ENCODE measurements around the gene MRPL33. TPM values are rescaled to one million over a fixed set of nuclear protein-coding genes. Genes with fewer than 3 reads are reported as not detected.
A peak's percentile ranks its signal among the peaks of the same experiment; 100 is the strongest.
"Not testable (repeated sequence)": the region's sequence is repeated elsewhere in the genome, so short reads cannot be mapped to it uniquely, and the experiment has no call there.

The MRPL33 gene
- total RNA-seq, 8 experiments from 2014 or later: 152 to 352 (median 169) TPM

DNA sequence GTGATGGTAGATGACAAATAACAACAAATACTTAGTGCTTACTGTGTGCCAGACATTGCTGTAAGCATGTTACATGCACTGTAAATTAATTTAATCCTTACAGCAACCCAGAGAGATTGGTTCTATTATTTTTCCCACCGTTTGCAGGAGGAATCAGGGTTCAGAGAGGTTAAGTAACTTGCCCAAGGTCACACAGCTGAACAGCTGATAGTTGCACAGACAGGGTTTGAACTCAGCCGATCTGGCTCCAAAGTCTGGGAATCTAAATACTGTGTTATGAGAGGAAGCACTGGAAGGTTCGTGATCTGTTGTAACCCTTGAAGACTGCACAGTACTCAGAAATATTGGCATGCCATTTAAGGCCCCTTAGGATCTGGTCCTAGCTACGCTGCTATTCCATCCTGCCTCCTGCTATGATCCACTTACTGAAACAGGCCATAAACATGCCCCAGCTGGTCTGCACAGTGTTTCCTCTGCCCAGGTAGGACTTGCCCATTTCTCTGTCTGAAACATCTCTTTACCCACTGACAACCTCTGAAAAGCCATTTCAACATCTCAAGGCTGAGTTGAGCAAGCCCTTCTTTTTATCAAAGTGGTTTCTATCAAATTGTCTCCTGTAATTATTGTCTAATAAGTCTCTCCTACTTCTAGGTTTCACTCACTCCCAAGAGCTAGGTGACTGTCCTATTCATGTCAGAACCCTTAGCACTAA lies 40.4 kb upstream of the MRPL33 start:
- 60 to 91% (median 67%) methylated on average over 1 to 4 of the region's 4 CpGs; no CpG with 5 or more reads in 4 of the 10 experiments for WGBS, 10 experiments
- H3K4me1 ChIP-seq (replicated peaks in 1 of 2): no peaks in the 10 kb centered on the region
- no peak overlapping the region for H3K27ac ChIP-seq
- ATAC-seq (replicated peaks in 6 of 8): no peak
- in situ Hi-C loops (cut with MboI; ENCODE audit: low pct_unique_long_range_greater_than_20kb in 2 of 9, low sequenced_read_pairs in 9 of 9, unreplicated experiment in 9 of 9): loop anchor here in 1 of 9 experiments (25.0 kb wide), 1 partner anchor 681 kb away; no protein-coding TSS in a partner anchor
- H3K4me3 ChIP-seq: no peak overlapping the region

DNA sequence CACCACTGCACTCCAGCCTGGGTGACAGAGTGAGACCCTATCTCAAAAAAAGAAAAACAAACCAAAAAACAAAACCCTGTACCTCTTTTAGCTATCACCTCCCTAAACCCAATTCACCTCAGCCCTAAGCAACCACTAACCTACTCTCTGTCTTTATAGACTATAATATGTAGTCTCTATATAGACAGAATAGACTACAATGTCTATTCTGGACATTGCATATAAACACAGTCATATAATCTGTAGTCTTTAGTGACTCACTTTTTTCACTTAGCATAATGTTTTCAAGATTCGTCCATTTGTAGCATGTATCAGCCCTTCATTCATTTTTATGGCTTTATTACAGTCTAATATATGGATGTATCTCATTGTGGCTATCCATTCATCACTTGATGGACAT lies 37.2 kb upstream of the MRPL33 start:
- Histone ChIP-seq H3K27ac (no peak overlapping the region), H3K4me3 (no peak overlapping the region), H3K4me1 (replicated peaks in 1 of 2) (no peaks in the 10 kb centered on the region)
- peak in 1 of 8 experiments; percentile 2 for ATAC-seq (replicated peaks in 6 of 8)
- in situ Hi-C loops (cut with MboI; ENCODE audit: low pct_unique_long_range_greater_than_20kb in 2 of 9, low sequenced_read_pairs in 9 of 9, unreplicated experiment in 9 of 9): loop anchor here in 1 of 9 experiments (25.0 kb wide), 1 partner anchor 678 kb away; no protein-coding TSS in a partner anchor
- whole genome bisulfite sequencing, 10 experiments: 0 to 100% (median 20%) methylated on average over 1 of the region's 1 CpG; no CpG with 5 or more reads in 3 of the 10 experiments

DNA sequence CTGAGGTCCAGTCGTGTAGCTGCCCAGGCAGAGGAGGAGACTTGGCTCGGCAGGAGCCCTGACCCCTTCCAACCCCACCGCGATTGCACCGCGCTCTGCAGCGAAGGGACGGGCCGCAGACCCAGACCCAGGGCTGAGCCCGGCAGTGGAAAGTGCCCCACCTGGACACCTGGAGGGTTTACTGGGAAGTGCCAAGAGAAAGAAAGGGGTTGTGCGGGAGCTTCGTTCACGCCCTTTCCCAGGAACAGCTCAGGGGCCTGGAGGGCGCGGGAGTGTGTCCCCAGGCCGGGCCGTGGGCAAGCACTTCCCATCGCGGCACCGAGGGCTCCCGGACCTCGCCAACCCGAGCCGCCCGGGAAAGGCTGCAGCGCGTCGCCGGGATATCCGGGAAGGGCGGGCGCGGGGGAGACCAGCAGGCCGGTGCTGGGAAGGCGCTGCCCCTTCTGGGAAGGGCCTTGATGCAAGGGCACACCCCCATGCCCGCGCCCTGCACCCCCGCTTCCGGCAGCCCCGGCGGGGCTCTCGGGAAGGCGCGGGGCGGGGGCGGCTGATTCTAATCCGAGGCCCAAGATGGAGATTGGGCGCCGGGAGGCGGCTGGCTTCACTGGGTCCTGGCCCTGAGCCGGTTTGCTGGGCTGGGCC lies 36.1 kb upstream of the MRPL33 start:
- in situ Hi-C loops (cut with MboI; ENCODE audit: low pct_unique_long_range_greater_than_20kb in 2 of 9, low sequenced_read_pairs in 9 of 9, unreplicated experiment in 9 of 9): loop anchor here in 1 of 9 experiments (25.0 kb wide), 1 partner anchor 677 kb away; no protein-coding TSS in a partner anchor
- Histone ChIP-seq H3K27ac (no peak overlapping the region), H3K4me3 (peak overlapping the region in 2 of 5 donors; percentile 8 to 19), H3K4me1 (replicated peaks in 1 of 2) (no peaks in the 10 kb centered on the region)
- 19 to 30% (median 23%) methylated on average over 2 to 8 of the region's 51 CpGs; no CpG with 5 or more reads in 7 of the 10 experiments for WGBS, 10 experiments
- peak; percentile 48 to 96 (median 66) for ATAC-seq (replicated peaks in 6 of 8)

DNA sequence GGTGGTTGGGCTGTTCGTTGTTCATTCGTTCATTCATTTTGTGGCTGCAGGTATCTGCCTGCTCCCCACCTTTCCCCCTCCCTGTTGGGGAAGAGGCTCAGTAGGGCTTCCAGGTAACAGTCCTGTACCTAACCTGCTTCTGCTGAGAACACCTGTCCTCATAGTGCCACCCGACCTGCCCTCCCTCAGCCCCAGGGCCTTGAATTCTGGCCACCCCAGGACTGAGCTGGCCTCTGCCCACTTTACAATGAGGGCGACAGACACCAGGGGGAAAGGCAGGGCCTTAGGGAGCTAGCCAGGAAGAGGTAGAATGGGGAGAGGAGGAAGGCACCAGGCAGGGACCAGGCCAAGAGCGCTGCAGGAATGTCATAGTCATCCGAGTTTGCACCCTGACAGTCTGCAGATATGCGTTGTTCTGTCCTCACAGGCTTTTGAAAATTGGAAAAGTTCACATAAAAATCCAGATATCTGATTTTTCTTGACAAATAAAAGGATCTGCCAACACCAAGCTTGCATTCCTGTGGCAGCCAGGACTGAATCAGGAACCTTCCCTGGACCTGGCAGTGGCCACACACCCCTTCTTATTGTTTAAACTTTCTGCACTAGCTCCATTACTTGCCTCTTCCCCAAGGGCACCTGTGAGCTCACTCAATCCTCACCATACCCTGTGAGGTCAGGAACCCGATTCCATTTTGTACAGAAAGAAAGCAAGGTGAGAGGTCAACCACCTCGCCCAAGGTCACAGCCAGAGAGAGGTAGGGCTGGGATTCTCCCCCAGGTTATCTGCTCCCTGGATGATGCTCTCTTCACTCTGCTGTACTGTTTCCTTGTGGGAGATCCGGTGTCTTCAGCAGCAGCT lies 35.3 kb upstream of the MRPL33 start:
- no peak overlapping the region for H3K27ac ChIP-seq
- no peaks in the 10 kb centered on the region for H3K4me1 ChIP-seq (replicated peaks in 1 of 2)
- in situ Hi-C loops (cut with MboI; ENCODE audit: low pct_unique_long_range_greater_than_20kb in 2 of 9, low sequenced_read_pairs in 9 of 9, unreplicated experiment in 9 of 9): loop anchor here in 1 of 9 experiments (25.0 kb wide), 1 partner anchor 676 kb away; no protein-coding TSS in a partner anchor
- no peak overlapping the region for H3K4me3 ChIP-seq
- WGBS, 10 experiments: 67 to 100% (median 93%) methylated on average over 1 to 7 of the region's 10 CpGs; no CpG with 5 or more reads in 3 of the 10 experiments
- ATAC-seq (replicated peaks in 6 of 8): no peak

DNA sequence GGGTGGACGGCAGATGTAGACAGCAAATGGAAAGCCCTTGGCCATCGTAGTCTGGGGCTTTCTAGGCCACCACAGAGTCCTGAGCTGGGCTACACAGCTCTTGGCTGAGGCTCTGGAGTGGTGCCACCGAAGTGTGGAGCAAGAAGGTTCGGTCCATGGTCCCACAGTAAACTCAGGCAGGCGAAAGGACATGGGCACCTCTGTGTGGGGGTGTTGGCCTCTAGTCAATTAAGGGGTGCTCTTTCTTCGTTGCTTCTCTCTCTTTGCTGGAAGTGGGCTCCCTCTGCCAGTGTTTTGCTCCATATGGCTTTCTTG lies 34.7 kb upstream of the MRPL33 start:
- no peak for ATAC-seq (replicated peaks in 6 of 8)
- H3K4me1 ChIP-seq (replicated peaks in 1 of 2): no peaks in the 10 kb centered on the region
- no peak overlapping the region for H3K4me3 ChIP-seq
- 70 to 100% (median 86%) methylated on average over 1 to 3 of the region's 6 CpGs; no CpG with 5 or more reads in 5 of the 10 experiments for WGBS, 10 experiments
- in situ Hi-C loops (cut with MboI; ENCODE audit: low pct_unique_long_range_greater_than_20kb in 2 of 9, low sequenced_read_pairs in 9 of 9, unreplicated experiment in 9 of 9): loop anchor here in 1 of 9 experiments (25.0 kb wide), 1 partner anchor 675 kb away; no protein-coding TSS in a partner anchor
- no peak overlapping the region for H3K27ac ChIP-seq

DNA sequence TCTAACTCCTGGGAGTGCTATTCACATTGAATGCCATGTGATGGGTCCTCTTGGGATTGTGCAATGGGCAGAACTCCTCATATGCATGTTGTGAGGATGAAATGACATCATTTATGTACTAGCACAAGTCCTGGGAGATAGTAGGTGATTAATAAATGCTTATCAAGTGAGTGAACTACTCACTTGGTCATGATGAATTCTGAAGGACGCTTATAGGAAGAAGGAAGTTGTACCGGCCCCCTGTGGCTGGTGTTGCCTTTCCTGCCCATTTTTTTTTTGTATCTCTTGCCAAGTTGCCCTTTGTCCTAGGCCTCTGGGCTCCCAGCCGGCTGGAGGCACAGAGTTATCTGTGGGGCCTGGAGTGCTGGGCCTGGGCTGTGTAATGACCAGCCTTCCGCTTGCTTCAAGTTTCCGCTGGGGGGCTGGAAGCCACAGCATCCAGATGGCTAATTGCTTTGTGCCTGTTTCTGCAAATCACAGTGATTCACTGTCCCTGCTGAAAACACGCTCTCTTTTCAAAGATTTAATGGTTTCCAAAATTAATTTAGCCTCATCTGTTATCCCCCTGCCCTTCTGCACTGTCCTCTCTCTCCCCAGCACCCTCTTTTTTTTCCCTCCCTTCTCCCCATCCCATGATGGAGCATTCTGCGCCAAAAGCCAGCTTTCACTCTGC lies 33.7 kb upstream of the MRPL33 start:
- in situ Hi-C loops (cut with MboI; ENCODE audit: low pct_unique_long_range_greater_than_20kb in 2 of 9, low sequenced_read_pairs in 9 of 9, unreplicated experiment in 9 of 9): loop anchor here in 1 of 9 experiments (25.0 kb wide), 1 partner anchor 674 kb away; no protein-coding TSS in a partner anchor
- Histone ChIP-seq H3K4me3 (no peak overlapping the region), H3K27ac (no peak overlapping the region), H3K4me1 (replicated peaks in 1 of 2) (no peaks in the 10 kb centered on the region)
- 17 to 92% (median 74%) methylated on average over 1 to 4 of the region's 7 CpGs for WGBS, 10 experiments
- ATAC-seq (replicated peaks in 6 of 8): peak in 2 of 8 experiments; percentile 27 to 30

DNA sequence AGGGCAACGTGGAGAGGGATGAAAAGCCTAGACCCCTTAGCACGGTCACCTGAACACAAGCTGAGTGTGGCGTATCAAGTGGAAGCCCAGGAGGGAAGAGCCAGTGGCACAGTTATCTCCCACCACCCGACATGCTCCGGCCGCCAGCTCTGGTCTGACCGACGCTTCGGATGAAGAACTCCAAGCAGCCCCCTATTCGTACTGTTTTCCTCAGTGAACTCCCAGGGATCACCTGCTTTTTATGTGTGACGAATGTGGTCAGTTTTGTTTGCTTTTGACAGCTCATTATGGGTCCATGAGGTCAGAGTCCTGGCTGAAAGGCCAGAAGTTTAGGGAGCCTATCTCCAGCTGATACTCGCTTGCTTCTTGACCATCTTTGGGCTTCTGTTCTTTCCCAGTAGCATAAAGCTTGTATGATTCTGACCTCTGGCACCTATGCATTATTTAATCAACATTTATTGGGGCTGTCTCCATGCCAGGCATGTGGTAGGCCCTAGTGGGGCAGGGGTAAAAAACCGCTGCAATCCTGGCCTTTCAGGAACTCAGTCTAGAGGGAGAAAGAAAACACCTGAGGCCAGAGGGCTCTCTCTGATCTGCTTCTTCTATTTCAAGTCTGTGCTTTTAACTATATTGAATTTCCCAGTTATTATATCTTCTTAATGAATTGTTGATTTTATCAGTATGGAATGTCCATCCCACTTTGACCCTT lies 33.0 kb upstream of the MRPL33 start:
- Histone ChIP-seq H3K4me3 (no peak overlapping the region), H3K27ac (no peak overlapping the region), H3K4me1 (replicated peaks in 1 of 2) (no peaks in the 10 kb centered on the region)
- WGBS, 10 experiments: 52 to 100% (median 87%) methylated on average over 1 to 11 of the region's 13 CpGs; no CpG with 5 or more reads in 2 of the 10 experiments
- ATAC-seq (replicated peaks in 6 of 8): no peak
- in situ Hi-C loops (cut with MboI; ENCODE audit: low pct_unique_long_range_greater_than_20kb in 2 of 9, low sequenced_read_pairs in 9 of 9, unreplicated experiment in 9 of 9): loop anchor here in 1 of 9 experiments (25.0 kb wide), 1 partner anchor 674 kb away; no protein-coding TSS in a partner anchor

DNA sequence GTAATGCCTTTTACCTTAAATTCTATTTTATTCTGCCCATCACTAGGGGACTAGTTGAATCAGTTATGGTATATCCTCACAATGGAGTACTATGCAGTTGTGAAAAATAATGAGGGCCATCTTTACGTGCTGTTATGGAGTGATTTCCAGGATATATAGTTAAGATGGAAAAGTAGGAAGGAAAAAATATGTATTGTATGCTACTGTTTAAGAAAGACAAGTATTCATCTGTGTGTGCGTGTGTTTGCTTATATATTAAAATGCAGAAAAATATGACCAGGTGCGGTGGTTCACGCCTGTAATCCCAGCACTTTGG lies 32.5 kb upstream of the MRPL33 start:
- ATAC-seq (replicated peaks in 6 of 8): no peak
- H3K27ac ChIP-seq: no peak overlapping the region
- H3K4me1 ChIP-seq (replicated peaks in 1 of 2): no peaks in the 10 kb centered on the region
- no peak overlapping the region for H3K4me3 ChIP-seq
- in situ Hi-C loops (cut with MboI; ENCODE audit: low pct_unique_long_range_greater_than_20kb in 2 of 9, low sequenced_read_pairs in 9 of 9, unreplicated experiment in 9 of 9): loop anchor here in 1 of 9 experiments (25.0 kb wide), 1 partner anchor 673 kb away; no protein-coding TSS in a partner anchor
- 80 to 100% (median 95%) methylated on average over 1 to 4 of the region's 4 CpGs; no CpG with 5 or more reads in 1 of the 10 experiments for WGBS, 10 experiments

DNA sequence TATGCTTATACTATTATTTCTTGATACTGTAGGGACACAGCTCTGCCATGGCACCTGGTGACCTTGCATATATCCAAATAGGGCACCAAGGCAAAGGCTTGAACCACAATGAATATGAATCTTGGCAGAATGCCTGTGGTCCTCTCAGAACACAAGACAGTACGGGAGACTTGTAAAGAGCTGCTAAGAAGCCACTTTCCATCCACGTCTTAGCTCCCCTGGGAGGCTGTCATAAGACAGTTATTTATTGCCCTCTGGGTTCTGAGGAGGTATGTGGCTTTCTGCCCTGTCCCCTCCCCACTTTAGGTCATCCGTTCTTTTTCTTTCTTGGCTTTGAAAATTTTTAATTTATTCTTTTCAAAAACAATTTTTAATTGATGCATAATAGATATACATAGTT lies 29.8 kb upstream of the MRPL33 start:
- H3K4me1 ChIP-seq (replicated peaks in 1 of 2): no peaks in the 10 kb centered on the region
- WGBS, 10 experiments: 14 to 100% (median 50%) methylated on average over 1 to 3 of the region's 3 CpGs; no CpG with 5 or more reads in 2 of the 10 experiments

DNA sequence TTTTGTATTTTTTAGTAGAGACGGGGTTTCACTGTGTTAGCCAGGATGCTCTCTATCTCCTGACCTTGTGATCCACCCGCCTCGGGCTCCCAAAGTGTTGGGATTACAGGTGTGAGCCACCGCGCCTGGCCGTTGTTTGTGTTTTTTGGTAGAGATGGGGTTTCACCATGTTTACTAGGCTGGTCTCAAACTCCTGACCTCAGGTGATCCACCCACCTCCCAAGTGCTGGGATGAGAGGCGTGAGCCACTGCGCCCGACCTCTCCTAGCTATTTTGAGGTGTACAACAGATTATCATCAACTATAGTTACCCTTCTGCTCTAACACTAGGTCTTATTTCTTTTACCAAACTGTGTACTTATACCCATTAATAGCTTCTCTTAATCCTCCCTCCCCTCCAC lies 28.9 kb upstream of the MRPL33 start:
- in situ Hi-C loops (cut with MboI; ENCODE audit: low pct_unique_long_range_greater_than_20kb in 2 of 9, low sequenced_read_pairs in 9 of 9, unreplicated experiment in 9 of 9): loop anchor here in 1 of 9 experiments (25.0 kb wide), 1 partner anchor 670 kb away; no protein-coding TSS in a partner anchor
- WGBS, 10 experiments: 85 to 100% (median 97%) methylated on average over 1 to 8 of the region's 9 CpGs; no CpG with 5 or more reads in 2 of the 10 experiments
- no peak overlapping the region for H3K4me3 ChIP-seq
- H3K27ac ChIP-seq: no peak overlapping the region
- no peaks in the 10 kb centered on the region for H3K4me1 ChIP-seq (replicated peaks in 1 of 2)
- ATAC-seq (replicated peaks in 6 of 8): no peak

More for the DNA sequence above, 29.8 kb upstream of the MRPL33 start:
- ATAC-seq (replicated peaks in 6 of 8): peak in 2 of 8 experiments; percentile 42 to 61
- no peak overlapping the region for H3K4me3 ChIP-seq
- no peak overlapping the region for H3K27ac ChIP-seq
- in situ Hi-C loops (cut with MboI; ENCODE audit: low pct_unique_long_range_greater_than_20kb in 2 of 9, low sequenced_read_pairs in 9 of 9, unreplicated experiment in 9 of 9): loop anchor here in 1 of 9 experiments (25.0 kb wide), 1 partner anchor 671 kb away; no protein-coding TSS in a partner anchor

DNA sequence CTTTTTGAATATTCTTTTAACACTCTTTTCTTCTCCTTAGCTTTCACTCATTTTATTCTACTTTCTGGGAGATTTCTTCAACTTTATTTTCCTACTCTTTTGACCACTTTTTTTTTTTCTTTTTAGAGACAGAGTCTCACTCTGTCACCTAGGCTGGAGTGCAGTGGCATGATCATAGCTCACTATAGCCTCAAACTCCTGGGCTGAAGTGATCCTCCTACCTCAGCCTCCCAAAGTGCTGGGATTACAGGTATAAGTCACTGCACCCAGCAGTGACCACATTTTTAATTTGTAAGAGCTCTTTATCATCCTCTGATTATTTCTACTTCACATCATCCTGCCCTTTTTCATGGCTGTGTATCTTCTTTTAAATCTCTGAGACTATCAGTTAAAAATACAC lies 26.0 kb upstream of the MRPL33 start:
- not testable (repeated sequence) for ATAC-seq (replicated peaks in 6 of 8); H3K4me3 ChIP-seq; H3K4me1 ChIP-seq (replicated peaks in 1 of 2); H3K27ac ChIP-seq
- in situ Hi-C loops (cut with MboI; ENCODE audit: low pct_unique_long_range_greater_than_20kb in 2 of 9, low sequenced_read_pairs in 9 of 9, unreplicated experiment in 9 of 9): loop anchor here in 1 of 9 experiments (25.0 kb wide), 1 partner anchor 667 kb away; no protein-coding TSS in a partner anchor
